ENCODE measurements around the gene FRA10AC1. TPM values are rescaled to one million over a fixed set of nuclear protein-coding genes. Genes with fewer than 3 reads are reported as not detected.

FRA10AC1 gene
- total and polyA plus RNA-seq, 2 of the 4 experiments (the other 2 are of a cell fraction) = 1.6 to 4.9 TPM

GRCh38 chr10:93718937-93719725, 16.7 kb upstream of the FRA10AC1 start:
- Histone ChIP-seq H3K9me1 (ENCODE audit: insufficient read depth, low read length) (no peaks in the 10 kb centered on the region), H4K8ac (ENCODE audit: low read depth in 2 of 2, low read length in 2 of 2) (no peak overlapping the region), H3K14ac (replicated peaks; ENCODE audit: low read depth, low read length) (no peak overlapping the region), H3K9ac (ENCODE audit: low read depth, low read length) (no peak overlapping the region), H3K27ac (ENCODE audit: insufficient read depth, low read length) (no peak overlapping the region), H4K5ac (ENCODE audit: low read depth, low read length) (no peak overlapping the region), H3K36me3 (ENCODE audit: control insufficient read depth, insufficient read depth, low read length) (no peaks in the 10 kb centered on the region), H3K4me3 (ENCODE audit: insufficient read depth, low read depth, low read length) (no peak overlapping the region), H3K56ac (ENCODE audit: extremely low read depth, insufficient read depth, low read length) (no peak overlapping the region), H4K20me1 (ENCODE audit: insufficient read depth, low read length) (no peaks in the 10 kb centered on the region), H2AK5ac (ENCODE audit: low read depth, low read length) (no peak overlapping the region), H2BK120ac (ENCODE audit: low read depth, low read length) (no peak overlapping the region), H3K4ac (ENCODE audit: low read depth, low read length) (no peak overlapping the region), H3K18ac (ENCODE audit: low read depth, low read length) (no peak overlapping the region), H3K27me3 (ENCODE audit: control insufficient read depth, insufficient read depth, low read length) (peaks cover 6% of the 10 kb centered on the region), H3K4me1 (ENCODE audit: control insufficient read depth, insufficient read depth, low read length) (no peaks in the 10 kb centered on the region), H3K9me3 (ENCODE audit: control insufficient read depth, insufficient read depth, low read length) (no peaks in the 10 kb centered on the region), H2AK9ac (replicated peaks; ENCODE audit: low read depth, low read length, poor library complexity) (no peak overlapping the region), H2BK20ac (ENCODE audit: low read depth, low read length) (no peak overlapping the region), H3K79me1 (ENCODE audit: low read depth in 1 of 2, low read length in 2 of 2) (no peaks in the 10 kb centered on the region), H2AFZ (replicated peaks; ENCODE audit: low read length, poor library complexity) (no peak overlapping the region), H2BK5ac (ENCODE audit: low read depth, low read length, poor library complexity, severe bottlenecking) (no peak overlapping the region), H3K23ac (ENCODE audit: low read depth, low read length) (no peak overlapping the region), H2BK15ac (ENCODE audit: low read depth, low read length) (no peak overlapping the region), H3K4me2 (ENCODE audit: low read depth, low read length) (no peak overlapping the region), H4K91ac (ENCODE audit: insufficient read depth, low read depth, low read length) (no peak overlapping the region)
- no peak for ATAC-seq (ENCODE audit: low read depth)
- intact Hi-C loops (cut with micrococcal nuclease) (no loop called here), dilution Hi-C loops (cut with HindIII; ENCODE audit: low sequenced_read_pairs, unreplicated experiment) (no loop called here), in situ Hi-C loops (cut with MboI; ENCODE audit: low sequenced_read_pairs) (no loop called here)
- no peak for DNase-seq
- ChIA-PET POLR2A (ENCODE audit: unreplicated experiment) (no interaction called here), CTCF (no interaction called here)
- TF ChIP-seq ELK1 (IDR thresholded peaks at IDR 0.05; ENCODE audit: borderline replicate concordance, low read depth, low read length) (no peak), RAD21 (IDR thresholded peaks at IDR 0.05; ENCODE audit: low read length) (no peak), FOS (IDR thresholded peaks at IDR 0.05; ENCODE audit: low read depth, low read length) (no peak), NFE2L2 (IDR thresholded peaks at IDR 0.05; ENCODE audit: low read depth, low read length) (no peak), RFX5 (IDR thresholded peaks at IDR 0.05; ENCODE audit: low read depth, low read length) (no peak), MAFK (IDR thresholded peaks at IDR 0.05; ENCODE audit: low read depth, low read length) (no peak), USF2 (IDR thresholded peaks at IDR 0.05; ENCODE audit: low read depth, low read length) (no peak), CEBPB (IDR thresholded peaks at IDR 0.05; ENCODE audit: low read depth, low read length) (no peak), SMC3 (IDR thresholded peaks at IDR 0.05; ENCODE audit: low read depth, low read length) (no peak), CHD1 (IDR thresholded peaks at IDR 0.05; ENCODE audit: low read depth, low read length) (no peak), CTCF (conservative IDR thresholded peaks at IDR 0.05; ENCODE audit: low read depth, low read length) (no peak), MXI1 (IDR thresholded peaks at IDR 0.05; ENCODE audit: borderline replicate concordance, low read depth, low read length) (no peak), POLR2A (IDR thresholded peaks at IDR 0.05; ENCODE audit: low read depth, low read length) (no peak), MAZ (IDR thresholded peaks at IDR 0.05; ENCODE audit: borderline replicate concordance, low read depth, low read length) (no peak), RCOR1 (IDR thresholded peaks at IDR 0.05; ENCODE audit: insufficient replicate concordance, low read length) (no peak), BHLHE40 (IDR thresholded peaks at IDR 0.05; ENCODE audit: low read depth, low read length) (no peak)
- no TSS peak for BruUV-seq (replicated peaks)
- no CpG with 5 or more reads among the region's 8 CpGs for WGBS, 2 experiments (ENCODE audit: extremely low coverage in 2 of 2, insufficient read length in 1 of 2)
